ENCODE measurements around the gene KEL.
"Not testable (repeated sequence)": the region's sequence is repeated elsewhere in the genome, so short reads cannot be mapped to it uniquely, and the experiment has no call there.

Gene KEL

GRCh38 chr7:142961973-142962926 is at the start of gene KEL:
Gene KEL, minus strand, starts transcription at chr7:142962363. Its CDS starts 157 bp downstream, at chr7:142962206.
- DNase-seq, result no peak

GRCh38 chr7:143008007-143008901 is 46.1 kb upstream of the KEL start:
- DNase-seq, result peak; percentile 84

- no peak for DNase-seq
These were observed 43.6 kb upstream of the KEL start for GRCh38 chr7:143005632-143006260.

- DNase-seq, result peak; percentile 12
These were observed 41.4 kb upstream of the KEL start for GRCh38 chr7:143003393-143004051.

- DNase-seq, result no peak
These were observed 40.7 kb upstream of the KEL start for GRCh38 chr7:143002898-143003297.

GRCh38 chr7:143002106-143002505 is 39.9 kb upstream of the KEL start:
- DNase-seq, result no peak

GRCh38 chr7:143000648-143001047 is 38.5 kb upstream of the KEL start:
- DNase-seq, result no peak

- no peak for DNase-seq
These were observed 37.6 kb upstream of the KEL start for GRCh38 chr7:142999793-143000192.

GRCh38 chr7:142998966-142999365 is 36.8 kb upstream of the KEL start:
- no peak for DNase-seq

GRCh38 chr7:142997456-142997989 is 35.4 kb upstream of the KEL start:
- DNase-seq, result no peak

GRCh38 chr7:142992427-142992826 is 30.3 kb upstream of the KEL start:
- DNase-seq, result no peak

- DNase-seq, result no peak
These were observed 22.1 kb upstream of the KEL start for GRCh38 chr7:142984297-142984696.

GRCh38 chr7:142983825-142984224 is 21.7 kb upstream of the KEL start:
- no peak for DNase-seq

- not testable (repeated sequence) for DNase-seq
These were observed 16.2 kb upstream of the KEL start for GRCh38 chr7:142978402-142978801.

GRCh38 chr7:142974626-142975025 is 12.5 kb upstream of the KEL start:
- no peak for DNase-seq

- DNase-seq, result no peak
These were observed 7.0 kb upstream of the KEL start for GRCh38 chr7:142969183-142969582.

- no peak for DNase-seq
These were observed 6.1 kb upstream of the KEL start for GRCh38 chr7:142968229-142968628.

- no peak for DNase-seq
These were observed 2.5 kb upstream of the KEL start for GRCh38 chr7:142964502-142965246.

- no peak for DNase-seq
These were observed 1.8 kb upstream of the KEL start for GRCh38 chr7:142963993-142964392.

- DNase-seq, result no peak
These were observed 828 bp upstream of the KEL start for GRCh38 chr7:142962991-142963390.

GRCh38 chr7:142961595-142961972 is 579 bp downstream of the KEL start:
- DNase-seq, result no peak
